H1 (cell line): ENCODE data around the gene RAP1GDS1. TPM values are rescaled to one million over a fixed set of nuclear protein-coding genes. Genes with fewer than 3 reads are reported as not detected.

Source experiments
- polyA plus RNA-seq, 7 experiments: library from polyadenylated mRNA; depleted of rRNA in 3 of 7; stranded (reverse) in 5 of 7; unstranded in 2 of 7; fragments of >200 nt in 5 of 7; fragments of 200-250 nt in 2 of 7; gene quantifications; 1 replicate in 5 of 7; 2 replicates in 1 of 7; 4 replicates in 1 of 7; pipeline versions ENCODE4 v1.2.1 to v1.2.3, GENCODE V29; 2011 to 2013; ENCODE audit warnings: missing spikeins in 2 of 7, mixed read lengths in 2 of 7
- total RNA-seq: library from RNA; stranded (reverse); fragmentation: NEBNext Ultra II Directional; extraction: Animal tissue kit (Norgen Biotek cat#: 25700); gene quantifications from 2 replicates; pipeline ENCODE4 v1.2.1, GENCODE V29; 2021
- TF ChIP-seq, protein P1 (sequence below): fragments of 300-600 bp; sonication (generic); IDR thresholded peaks from 2 replicates; pipeline ENCODE4 v1.7.1; 2012; ENCODE audit warnings: low read length, moderate library complexity, mild to moderate bottlenecking, inconsistent platforms; ENCODE audit not compliant: insufficient replicate concordance

Gene RAP1GDS1
- total and polyA plus RNA-seq, 2 of the 8 experiments (the other 6 are each of a cell fraction or from before 2014, with no cell fraction given), result 12.8 to 31.9 TPM

- TF ChIP-seq, protein P1, sequence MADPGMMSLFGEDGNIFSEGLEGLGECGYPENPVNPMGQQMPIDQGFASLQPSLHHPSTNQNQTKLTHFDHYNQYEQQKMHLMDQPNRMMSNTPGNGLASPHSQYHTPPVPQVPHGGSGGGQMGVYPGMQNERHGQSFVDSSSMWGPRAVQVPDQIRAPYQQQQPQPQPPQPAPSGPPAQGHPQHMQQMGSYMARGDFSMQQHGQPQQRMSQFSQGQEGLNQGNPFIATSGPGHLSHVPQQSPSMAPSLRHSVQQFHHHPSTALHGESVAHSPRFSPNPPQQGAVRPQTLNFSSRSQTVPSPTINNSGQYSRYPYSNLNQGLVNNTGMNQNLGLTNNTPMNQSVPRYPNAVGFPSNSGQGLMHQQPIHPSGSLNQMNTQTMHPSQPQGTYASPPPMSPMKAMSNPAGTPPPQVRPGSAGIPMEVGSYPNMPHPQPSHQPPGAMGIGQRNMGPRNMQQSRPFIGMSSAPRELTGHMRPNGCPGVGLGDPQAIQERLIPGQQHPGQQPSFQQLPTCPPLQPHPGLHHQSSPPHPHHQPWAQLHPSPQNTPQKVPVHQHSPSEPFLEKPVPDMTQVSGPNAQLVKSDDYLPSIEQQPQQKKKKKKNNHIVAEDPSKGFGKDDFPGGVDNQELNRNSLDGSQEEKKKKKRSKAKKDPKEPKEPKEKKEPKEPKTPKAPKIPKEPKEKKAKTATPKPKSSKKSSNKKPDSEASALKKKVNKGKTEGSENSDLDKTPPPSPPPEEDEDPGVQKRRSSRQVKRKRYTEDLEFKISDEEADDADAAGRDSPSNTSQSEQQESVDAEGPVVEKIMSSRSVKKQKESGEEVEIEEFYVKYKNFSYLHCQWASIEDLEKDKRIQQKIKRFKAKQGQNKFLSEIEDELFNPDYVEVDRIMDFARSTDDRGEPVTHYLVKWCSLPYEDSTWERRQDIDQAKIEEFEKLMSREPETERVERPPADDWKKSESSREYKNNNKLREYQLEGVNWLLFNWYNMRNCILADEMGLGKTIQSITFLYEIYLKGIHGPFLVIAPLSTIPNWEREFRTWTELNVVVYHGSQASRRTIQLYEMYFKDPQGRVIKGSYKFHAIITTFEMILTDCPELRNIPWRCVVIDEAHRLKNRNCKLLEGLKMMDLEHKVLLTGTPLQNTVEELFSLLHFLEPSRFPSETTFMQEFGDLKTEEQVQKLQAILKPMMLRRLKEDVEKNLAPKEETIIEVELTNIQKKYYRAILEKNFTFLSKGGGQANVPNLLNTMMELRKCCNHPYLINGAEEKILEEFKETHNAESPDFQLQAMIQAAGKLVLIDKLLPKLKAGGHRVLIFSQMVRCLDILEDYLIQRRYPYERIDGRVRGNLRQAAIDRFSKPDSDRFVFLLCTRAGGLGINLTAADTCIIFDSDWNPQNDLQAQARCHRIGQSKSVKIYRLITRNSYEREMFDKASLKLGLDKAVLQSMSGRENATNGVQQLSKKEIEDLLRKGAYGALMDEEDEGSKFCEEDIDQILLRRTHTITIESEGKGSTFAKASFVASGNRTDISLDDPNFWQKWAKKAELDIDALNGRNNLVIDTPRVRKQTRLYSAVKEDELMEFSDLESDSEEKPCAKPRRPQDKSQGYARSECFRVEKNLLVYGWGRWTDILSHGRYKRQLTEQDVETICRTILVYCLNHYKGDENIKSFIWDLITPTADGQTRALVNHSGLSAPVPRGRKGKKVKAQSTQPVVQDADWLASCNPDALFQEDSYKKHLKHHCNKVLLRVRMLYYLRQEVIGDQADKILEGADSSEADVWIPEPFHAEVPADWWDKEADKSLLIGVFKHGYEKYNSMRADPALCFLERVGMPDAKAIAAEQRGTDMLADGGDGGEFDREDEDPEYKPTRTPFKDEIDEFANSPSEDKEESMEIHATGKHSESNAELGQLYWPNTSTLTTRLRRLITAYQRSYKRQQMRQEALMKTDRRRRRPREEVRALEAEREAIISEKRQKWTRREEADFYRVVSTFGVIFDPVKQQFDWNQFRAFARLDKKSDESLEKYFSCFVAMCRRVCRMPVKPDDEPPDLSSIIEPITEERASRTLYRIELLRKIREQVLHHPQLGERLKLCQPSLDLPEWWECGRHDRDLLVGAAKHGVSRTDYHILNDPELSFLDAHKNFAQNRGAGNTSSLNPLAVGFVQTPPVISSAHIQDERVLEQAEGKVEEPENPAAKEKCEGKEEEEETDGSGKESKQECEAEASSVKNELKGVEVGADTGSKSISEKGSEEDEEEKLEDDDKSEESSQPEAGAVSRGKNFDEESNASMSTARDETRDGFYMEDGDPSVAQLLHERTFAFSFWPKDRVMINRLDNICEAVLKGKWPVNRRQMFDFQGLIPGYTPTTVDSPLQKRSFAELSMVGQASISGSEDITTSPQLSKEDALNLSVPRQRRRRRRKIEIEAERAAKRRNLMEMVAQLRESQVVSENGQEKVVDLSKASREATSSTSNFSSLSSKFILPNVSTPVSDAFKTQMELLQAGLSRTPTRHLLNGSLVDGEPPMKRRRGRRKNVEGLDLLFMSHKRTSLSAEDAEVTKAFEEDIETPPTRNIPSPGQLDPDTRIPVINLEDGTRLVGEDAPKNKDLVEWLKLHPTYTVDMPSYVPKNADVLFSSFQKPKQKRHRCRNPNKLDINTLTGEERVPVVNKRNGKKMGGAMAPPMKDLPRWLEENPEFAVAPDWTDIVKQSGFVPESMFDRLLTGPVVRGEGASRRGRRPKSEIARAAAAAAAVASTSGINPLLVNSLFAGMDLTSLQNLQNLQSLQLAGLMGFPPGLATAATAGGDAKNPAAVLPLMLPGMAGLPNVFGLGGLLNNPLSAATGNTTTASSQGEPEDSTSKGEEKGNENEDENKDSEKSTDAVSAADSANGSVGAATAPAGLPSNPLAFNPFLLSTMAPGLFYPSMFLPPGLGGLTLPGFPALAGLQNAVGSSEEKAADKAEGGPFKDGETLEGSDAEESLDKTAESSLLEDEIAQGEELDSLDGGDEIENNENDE, result peak; percentile 18
- TF ChIP-seq, all 59 proteins: peak for 1
These were observed 73.3 kb downstream of the RAP1GDS1 start (continued) for GRCh38 chr4:98334461-98334860.
